ENCODE data around the gene SH3RF1.

Gene SH3RF1

DNA sequence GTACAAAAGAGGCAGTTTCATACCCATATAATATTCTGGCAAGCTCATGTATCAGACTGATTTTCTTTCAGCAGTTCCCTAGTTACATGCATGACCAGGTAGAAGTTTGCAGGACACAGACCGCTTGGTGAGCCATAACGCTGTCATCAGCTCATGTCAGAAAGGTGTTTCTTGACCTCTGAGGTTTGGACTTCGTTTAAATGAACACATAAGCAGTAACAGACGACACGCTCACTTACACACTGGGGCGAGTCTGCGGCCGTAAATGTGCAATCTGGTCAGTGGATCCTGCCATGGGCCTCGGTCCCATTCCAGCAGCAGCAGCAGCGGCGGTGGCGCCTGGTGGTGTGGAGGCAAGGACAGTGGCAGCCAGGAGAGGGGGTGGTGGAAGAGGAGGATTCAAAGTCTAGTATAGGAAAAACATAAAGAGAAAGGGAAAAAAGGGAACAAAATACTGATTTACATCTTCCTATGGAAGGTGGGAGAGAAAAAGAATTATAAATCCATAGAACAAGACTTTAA lies 148.8 kb downstream of the SH3RF1 start:
- H3K4me3 ChIP-seq (ENCODE audit: low read depth, low read length), result no peak overlapping the region

DNA sequence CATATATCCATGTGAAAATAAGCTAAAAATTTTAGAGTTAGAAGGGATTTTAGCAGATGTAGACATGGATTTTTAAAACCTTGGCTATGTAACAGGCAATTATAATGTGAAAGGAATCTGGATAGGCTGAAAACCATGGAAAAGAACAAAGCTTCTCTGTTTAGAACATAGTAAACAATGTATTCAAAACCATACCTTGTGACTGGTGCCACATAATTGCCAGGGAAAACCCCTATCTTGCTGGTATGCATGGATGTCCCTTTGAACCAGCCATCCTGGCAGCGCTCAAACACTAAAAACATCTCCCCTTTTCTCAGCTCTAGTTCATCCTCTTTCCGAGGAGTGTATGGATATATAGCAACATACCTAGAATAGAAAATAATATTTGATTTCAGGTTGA lies 150.1 kb downstream of the SH3RF1 start:
- Histone ChIP-seq H3K9ac (ENCODE audit: low read length) (no peak overlapping the region), H2AFZ (ENCODE audit: insufficient read depth, low read length, poor library complexity) (no peak overlapping the region), H3K27me3 (ENCODE audit: insufficient read depth, low read length) (no peaks in the 10 kb centered on the region), H4K12ac (ENCODE audit: low read depth, low read length) (no peak overlapping the region), H3K4ac (ENCODE audit: low read depth, low read length) (no peak overlapping the region), H4K91ac (ENCODE audit: low read depth, low read length) (no peak overlapping the region), H3K14ac (ENCODE audit: low read length) (no peak overlapping the region), H2BK5ac (ENCODE audit: low read depth, low read length, poor library complexity) (no peak overlapping the region), H2BK12ac (ENCODE audit: low read length) (no peak overlapping the region), H3K79me2 (ENCODE audit: control insufficient read depth, insufficient read depth, low read length, poor library complexity) (no peaks in the 10 kb centered on the region), H2AK5ac (ENCODE audit: low read length) (no peak overlapping the region), H3K4me3 (ENCODE audit: low read depth, low read length) (no peak overlapping the region), H3K18ac (ENCODE audit: low read length) (no peak overlapping the region), H2BK120ac (ENCODE audit: insufficient read depth, low read length, poor library complexity) (no peak overlapping the region), H3K79me1 (ENCODE audit: low read length) (peaks cover 2% of the 10 kb centered on the region), H3K4me2 (ENCODE audit: low read length) (no peak overlapping the region), H3K27ac (ENCODE audit: low read depth, low read length) (no peak overlapping the region), H3K9me3 (ENCODE audit: insufficient read depth, low read depth, low read length) (no peaks in the 10 kb centered on the region), H3K4me1 (ENCODE audit: control insufficient read depth in 1 of 2, insufficient read depth in 2 of 2, low read length in 2 of 2) (peaks cover 8 to 10% of the 10 kb centered on the region in 2 experiments), H3K23ac (ENCODE audit: low read length) (no peak overlapping the region), H4K8ac (ENCODE audit: low read depth, low read length) (no peak overlapping the region), H3K36me3 (ENCODE audit: control insufficient read depth in 1 of 2, insufficient read depth in 2 of 2, low read length in 2 of 2) (peaks cover 10 to 21% of the 10 kb centered on the region in 2 experiments)
- DNase-seq, result no peak
- WGBS (ENCODE audit: extremely low coverage, insufficient coverage, insufficient read length), result no CpG with 5 or more reads among the region's 2 CpGs

More for the DNA sequence above, 148.8 kb downstream of the SH3RF1 start:
- Histone ChIP-seq H3K27ac (ENCODE audit: low read depth, low read length) (no peak overlapping the region), H3K9ac (ENCODE audit: low read length) (no peak overlapping the region), H2AK5ac (ENCODE audit: low read length) (no peak overlapping the region), H3K9me3 (ENCODE audit: insufficient read depth, low read depth, low read length) (no peaks in the 10 kb centered on the region), H3K14ac (ENCODE audit: low read length) (no peak overlapping the region), H3K23ac (ENCODE audit: low read length) (no peak overlapping the region), H2BK5ac (ENCODE audit: low read depth, low read length, poor library complexity) (no peak overlapping the region), H3K4me1 (ENCODE audit: control insufficient read depth in 1 of 2, insufficient read depth in 2 of 2, low read length in 2 of 2) (peaks cover 4 to 5% of the 10 kb centered on the region in 2 experiments), H3K79me2 (ENCODE audit: control insufficient read depth, insufficient read depth, low read length, poor library complexity) (no peaks in the 10 kb centered on the region), H3K36me3 (ENCODE audit: control insufficient read depth in 1 of 2, insufficient read depth in 2 of 2, low read length in 2 of 2) (peaks cover 9 to 14% of the 10 kb centered on the region in 2 experiments), H4K91ac (ENCODE audit: low read depth, low read length) (no peak overlapping the region), H3K27me3 (ENCODE audit: insufficient read depth, low read length) (no peaks in the 10 kb centered on the region), H3K4ac (ENCODE audit: low read depth, low read length) (no peak overlapping the region), H2AFZ (ENCODE audit: insufficient read depth, low read length, poor library complexity) (no peak overlapping the region), H3K79me1 (ENCODE audit: low read length) (no peaks in the 10 kb centered on the region), H2BK12ac (ENCODE audit: low read length) (no peak overlapping the region), H4K8ac (ENCODE audit: low read depth, low read length) (no peak overlapping the region), H3K18ac (ENCODE audit: low read length) (no peak overlapping the region), H2BK120ac (ENCODE audit: insufficient read depth, low read length, poor library complexity) (no peak overlapping the region), H3K4me2 (ENCODE audit: low read length) (no peak overlapping the region), H4K12ac (ENCODE audit: low read depth, low read length) (no peak overlapping the region)
- no peak for DNase-seq
- WGBS (ENCODE audit: extremely low coverage, insufficient coverage, insufficient read length), result no CpG with 5 or more reads among the region's 12 CpGs

DNA sequence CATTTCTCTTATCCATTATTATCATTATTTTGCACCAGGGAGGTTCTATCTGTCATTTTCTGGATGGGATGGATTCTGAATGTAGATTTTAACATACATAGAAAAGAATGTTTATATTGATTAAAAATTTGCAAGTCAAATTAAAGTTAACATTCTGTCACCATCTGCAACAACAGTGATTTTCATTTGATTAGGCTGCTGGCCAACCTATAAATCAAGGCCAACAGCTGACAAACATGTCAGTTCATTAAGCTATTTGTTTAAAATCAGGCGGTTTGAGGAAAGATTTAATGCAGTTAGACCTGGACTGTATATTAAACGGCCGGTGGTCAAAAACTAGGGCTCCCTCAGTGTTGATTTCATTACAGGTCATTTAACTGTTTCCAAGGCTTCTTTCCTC lies 151.2 kb downstream of the SH3RF1 start:
- H3K27me3 ChIP-seq (ENCODE audit: insufficient read depth, low read length), result no peaks in the 10 kb centered on the region
- H4K12ac ChIP-seq (ENCODE audit: low read depth, low read length), result no peak overlapping the region
- H3K14ac ChIP-seq (ENCODE audit: low read length), result no peak overlapping the region
- peaks cover 2% of the 10 kb centered on the region for H3K79me1 ChIP-seq (ENCODE audit: low read length)
- H4K91ac ChIP-seq (ENCODE audit: low read depth, low read length), result no peak overlapping the region
- H3K4ac ChIP-seq (ENCODE audit: low read depth, low read length), result no peak overlapping the region
- no peak overlapping the region for H3K4me2 ChIP-seq (ENCODE audit: low read length)
- H2BK12ac ChIP-seq (ENCODE audit: low read length), result no peak overlapping the region
- H3K23ac ChIP-seq (ENCODE audit: low read length), result no peak overlapping the region
- no peak overlapping the region for H2AFZ ChIP-seq (ENCODE audit: insufficient read depth, low read length, poor library complexity)
- no peak overlapping the region for H3K9ac ChIP-seq (ENCODE audit: low read length)
- no peak overlapping the region for H3K27ac ChIP-seq (ENCODE audit: low read depth, low read length)
- no peaks in the 10 kb centered on the region for H3K79me2 ChIP-seq (ENCODE audit: control insufficient read depth, insufficient read depth, low read length, poor library complexity)
- H3K36me3 ChIP-seq (ENCODE audit: control insufficient read depth in 1 of 2, insufficient read depth in 2 of 2, low read length in 2 of 2), result peaks cover 12 to 23% of the 10 kb centered on the region in 2 experiments
- H2BK120ac ChIP-seq (ENCODE audit: insufficient read depth, low read length, poor library complexity), result no peak overlapping the region
- WGBS (ENCODE audit: extremely low coverage, insufficient coverage, insufficient read length), result no CpG with 5 or more reads among the region's 3 CpGs
- no peak overlapping the region for H2BK5ac ChIP-seq (ENCODE audit: low read depth, low read length, poor library complexity)
- H2AK5ac ChIP-seq (ENCODE audit: low read length), result no peak overlapping the region
- H4K8ac ChIP-seq (ENCODE audit: low read depth, low read length), result no peak overlapping the region
- H3K18ac ChIP-seq (ENCODE audit: low read length), result no peak overlapping the region
- DNase-seq, result no peak
- no peak overlapping the region for H3K4me3 ChIP-seq (ENCODE audit: low read depth, low read length)
- no peaks in the 10 kb centered on the region for H3K9me3 ChIP-seq (ENCODE audit: insufficient read depth, low read depth, low read length)
- peaks cover 4 to 5% of the 10 kb centered on the region in 2 experiments for H3K4me1 ChIP-seq (ENCODE audit: control insufficient read depth in 1 of 2, insufficient read depth in 2 of 2, low read length in 2 of 2)

DNA sequence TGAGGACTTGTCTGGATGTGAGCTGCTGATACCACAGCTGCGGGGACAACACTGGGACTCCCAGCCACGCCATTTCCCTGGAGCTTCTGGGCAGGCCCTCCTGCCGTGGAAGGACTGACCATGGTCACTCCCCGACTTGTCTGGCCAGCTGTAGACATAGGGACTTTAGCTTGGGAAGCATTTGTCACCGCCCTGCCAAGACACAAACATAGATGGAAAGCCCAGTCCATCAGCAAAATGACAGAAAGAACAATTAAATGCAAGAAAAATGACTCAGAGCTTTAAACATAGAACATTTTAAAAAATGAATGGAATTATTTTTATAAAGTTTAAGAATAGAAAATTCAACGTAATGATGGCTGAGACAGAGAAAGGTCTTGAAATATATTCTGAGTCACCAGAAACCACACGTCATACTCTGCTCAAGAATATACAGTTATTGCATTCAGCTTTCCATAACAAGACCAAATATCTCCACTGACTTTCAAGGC lies 153.1 kb downstream of the SH3RF1 start:
- Histone ChIP-seq H3K18ac (ENCODE audit: low read length) (no peak overlapping the region), H3K27me3 (ENCODE audit: insufficient read depth, low read length) (no peaks in the 10 kb centered on the region), H3K79me2 (ENCODE audit: control insufficient read depth, insufficient read depth, low read length, poor library complexity) (no peaks in the 10 kb centered on the region), H3K4me2 (ENCODE audit: low read length) (no peak overlapping the region), H3K9me3 (ENCODE audit: insufficient read depth, low read depth, low read length) (no peaks in the 10 kb centered on the region), H3K4me3 (ENCODE audit: low read depth, low read length) (no peak overlapping the region), H4K12ac (ENCODE audit: low read depth, low read length) (no peak overlapping the region), H3K27ac (ENCODE audit: low read depth, low read length) (no peak overlapping the region), H4K8ac (ENCODE audit: low read depth, low read length) (no peak overlapping the region), H4K91ac (ENCODE audit: low read depth, low read length) (no peak overlapping the region), H3K4ac (ENCODE audit: low read depth, low read length) (no peak overlapping the region), H3K14ac (ENCODE audit: low read length) (no peak overlapping the region), H3K36me3 (ENCODE audit: control insufficient read depth in 1 of 2, insufficient read depth in 2 of 2, low read length in 2 of 2) (peaks cover 14 to 25% of the 10 kb centered on the region in 2 experiments), H2AFZ (ENCODE audit: insufficient read depth, low read length, poor library complexity) (no peak overlapping the region), H3K9ac (ENCODE audit: low read length) (no peak overlapping the region), H2AK5ac (ENCODE audit: low read length) (no peak overlapping the region), H3K23ac (ENCODE audit: low read length) (no peak overlapping the region), H3K4me1 (ENCODE audit: control insufficient read depth in 1 of 2, insufficient read depth in 2 of 2, low read length in 2 of 2) (peaks cover 4 to 5% of the 10 kb centered on the region in 2 experiments), H2BK5ac (ENCODE audit: low read depth, low read length, poor library complexity) (no peak overlapping the region), H2BK120ac (ENCODE audit: insufficient read depth, low read length, poor library complexity) (no peak overlapping the region), H2BK12ac (ENCODE audit: low read length) (no peak overlapping the region), H3K79me1 (ENCODE audit: low read length) (peaks cover 2% of the 10 kb centered on the region)
- no peak for DNase-seq
- WGBS (ENCODE audit: extremely low coverage, insufficient coverage, insufficient read length), result 100% methylated on average over 1 of the region's 7 CpGs

Measured in trophoblast cell (in vitro differentiated cells and primary cell).